IMR-90 (cell line): ENCODE measurements around the gene GGT5. TPM values are rescaled to one million over a fixed set of nuclear protein-coding genes. Genes with fewer than 3 reads are reported as not detected.
A peak's percentile ranks its signal among the peaks of the same experiment; 100 is the strongest.
"Not testable (repeated sequence)": the region's sequence is repeated elsewhere in the genome, so short reads cannot be mapped to it uniquely, and the experiment has no call there.

Source experiments
- ATAC-seq: fragments of 200-7000 bp; cut with Tn5 transposase; 2 replicates; pipeline ENCODE4 v1.9.1; 2020; ENCODE audit warnings: low read depth, mild to moderate bottlenecking, moderate library complexity
- BruUV-seq: library from RNA; stranded (reverse); fragments of 400-500 nt; replicated peaks from 2 replicates; lab custom pipeline; 2021; lab: Mats Ljungman, UMichigan
- CTCF ChIA-PET: fragments of 300-600 bp; formaldehyde crosslinking; extraction: SDS; loops from one replicate; lab custom pipeline; 2021; ENCODE audit warnings: antibody characterized with exemption; lab: Yijun Ruan, JAX
- POLR2A ChIA-PET: fragments of 300-600 bp; sonication (Branson Sonifier 250); formaldehyde crosslinking; loops from one replicate; lab custom pipeline; 2022; ENCODE audit warnings: antibody characterized with exemption; ENCODE audit not compliant: unreplicated experiment; lab: Charles Lee
- DNase-seq: peaks from one replicate; pipeline ENCODE4 v3.0.0; 2013
- H2AFZ ChIP-seq: replicated peaks from 2 replicates; pipeline ENCODE3; 2013; ENCODE audit warnings: low read length, mild to moderate bottlenecking; ENCODE audit not compliant: poor library complexity
- H2AK5ac ChIP-seq: 2 replicates; pipeline ENCODE4 v1.6.1; 2013; ENCODE audit warnings: low read depth, low read length, inconsistent platforms
- H2AK9ac ChIP-seq: replicated peaks from 2 replicates; pipeline ENCODE3; 2013; ENCODE audit warnings: mild to moderate bottlenecking, low read depth, low read length, moderate library complexity; ENCODE audit not compliant: poor library complexity
- H2BK120ac ChIP-seq: 2 replicates; pipeline ENCODE4 v1.6.1; 2013; ENCODE audit warnings: low read depth, low read length, inconsistent platforms
- H2BK15ac ChIP-seq: 3 replicates; pipeline ENCODE4 v1.6.1; 2013; ENCODE audit warnings: low read depth, low read length, inconsistent platforms
- H2BK20ac ChIP-seq: 2 replicates; pipeline ENCODE4 v1.6.1; 2013; ENCODE audit warnings: low read depth, mild to moderate bottlenecking, inconsistent platforms, low read length, moderate library complexity
- H2BK5ac ChIP-seq: 2 replicates; pipeline ENCODE4 v1.6.1; 2013; ENCODE audit warnings: mild to moderate bottlenecking, low read depth, low read length, inconsistent platforms; ENCODE audit not compliant: poor library complexity, severe bottlenecking
- H3K14ac ChIP-seq: replicated peaks from 2 replicates; pipeline ENCODE4 v1.6.1; 2013; ENCODE audit warnings: low read depth, low read length, inconsistent platforms
- H3K18ac ChIP-seq: 2 replicates; pipeline ENCODE4 v1.6.1; 2013; ENCODE audit warnings: low read depth, low read length, control low read depth
- H3K23ac ChIP-seq: 2 replicates; pipeline ENCODE4 v1.6.1; 2013; ENCODE audit warnings: low read depth, low read length, inconsistent platforms
- H3K27ac ChIP-seq: 2 replicates; pipeline ENCODE4 v1.5.1; 2013; ENCODE audit warnings: mild to moderate bottlenecking, control low read depth, low read length; ENCODE audit not compliant: insufficient read depth
- H3K27me3 ChIP-seq: 2 replicates; pipeline ENCODE4 v1.6.1; 2013; ENCODE audit warnings: low read length; ENCODE audit not compliant: control insufficient read depth, insufficient read depth
- H3K36me3 ChIP-seq: 2 replicates; pipeline ENCODE4 v1.6.1; 2013; ENCODE audit warnings: low read length, mixed read lengths; ENCODE audit not compliant: control insufficient read depth, insufficient read depth
- H3K4ac ChIP-seq: 2 replicates; pipeline ENCODE4 v1.6.1; 2013; ENCODE audit warnings: low read depth, low read length, inconsistent platforms
- H3K4me1 ChIP-seq: 2 replicates; pipeline ENCODE4 v1.6.1; 2013; ENCODE audit warnings: low read length, mixed read lengths; ENCODE audit not compliant: control insufficient read depth, insufficient read depth
- H3K4me2 ChIP-seq: 2 replicates; pipeline ENCODE4 v1.6.1; 2013; ENCODE audit warnings: low read depth, mild to moderate bottlenecking, control low read depth, low read length, moderate library complexity
- H3K4me3 ChIP-seq: 2 replicates; pipeline ENCODE4 v1.5.1; 2013; ENCODE audit warnings: low read depth, mild to moderate bottlenecking, control low read depth, low read length, moderate library complexity; ENCODE audit not compliant: insufficient read depth
- H3K56ac ChIP-seq: 2 replicates; pipeline ENCODE4 v1.6.1; 2013; ENCODE audit warnings: low read length, inconsistent platforms; ENCODE audit not compliant: insufficient read depth; ENCODE audit errors: extremely low read depth
- H3K79me1 ChIP-seq, 2 experiments: 2 replicates each; pipeline ENCODE4 v1.6.1; 2013; ENCODE audit warnings: low read length in 2 of 2, inconsistent platforms in 1 of 2, low read depth in 1 of 2
- H3K9ac ChIP-seq: 2 replicates; pipeline ENCODE4 v1.6.1; 2013; ENCODE audit warnings: low read depth, low read length, control low read depth
- H3K9me1 ChIP-seq: 2 replicates; pipeline ENCODE4 v1.6.1; 2013; ENCODE audit warnings: low read length, inconsistent platforms; ENCODE audit not compliant: insufficient read depth
- H3K9me3 ChIP-seq: 2 replicates; pipeline ENCODE4 v1.6.1; 2013; ENCODE audit warnings: low read length; ENCODE audit not compliant: control insufficient read depth, insufficient read depth
- H4K20me1 ChIP-seq: 2 replicates; pipeline ENCODE4 v1.6.1; 2013; ENCODE audit warnings: low read length, inconsistent platforms; ENCODE audit not compliant: insufficient read depth
- H4K5ac ChIP-seq: 2 replicates; pipeline ENCODE4 v1.6.1; 2013; ENCODE audit warnings: mild to moderate bottlenecking, low read depth, low read length, control low read depth
- H4K8ac ChIP-seq, 2 experiments: 2 replicates each; pipeline ENCODE4 v1.6.1; 2013; ENCODE audit warnings: low read depth in 2 of 2, low read length in 2 of 2, control low read depth in 1 of 2, inconsistent platforms in 1 of 2
- H4K91ac ChIP-seq: 2 replicates; pipeline ENCODE4 v1.6.1; 2013; ENCODE audit warnings: low read depth, low read length, inconsistent platforms; ENCODE audit not compliant: insufficient read depth
- MAFK ChIP-seq: IDR thresholded peaks from 2 replicates; pipeline ENCODE4 v1.6.1; 2012; ENCODE audit warnings: low read depth, low read length, improper control_type of control experiment
- RCOR1 ChIP-seq: IDR thresholded peaks from 2 replicates; pipeline ENCODE4 v1.6.1; 2012; ENCODE audit warnings: mild to moderate bottlenecking, low read length, improper control_type of control experiment; ENCODE audit not compliant: insufficient replicate concordance
- WGBS, 2 experiments: methylation state at CpG; one replicate each; pipeline versions ENCODE4 v1.1.5 to v1.1.7; 2013; ENCODE audit warnings: missing lambda C conversion rate in 2 of 2; ENCODE audit not compliant: insufficient read length in 1 of 2; ENCODE audit errors: extremely low coverage in 2 of 2; 5-methylcytosine and 5-hydroxymethylcytosine counted together
- dilution Hi-C: fragments of 300-500 bp; cut with HindIII; formaldehyde crosslinking; loops from one replicate; pipeline ENCODE4 v1.14.3; 2018; ENCODE audit warnings: low sequenced_read_pairs; ENCODE audit not compliant: unreplicated experiment
- in situ Hi-C: fragments of 300-500 bp; cut with MboI; formaldehyde crosslinking; loops from 3 replicates; pipeline ENCODE4 v1.14.3; 2019; ENCODE audit warnings: low sequenced_read_pairs, inconsistent platforms, mixed read lengths
- intact Hi-C: fragments of 100-400 bp; cut with micrococcal nuclease; formaldehyde crosslinking; loops from 2 replicates; pipeline ENCODE4 v1.10.0; 2022
- polyA plus RNA-seq, 3 experiments: library from polyadenylated mRNA; depleted of rRNA; stranded (reverse); fragments of >200 nt; gene quantifications; 2 replicates each; pipeline ENCODE4 v1.2.3, GENCODE V29; 2012; ENCODE audit warnings: low replicate concordance in 1 of 3
- total RNA-seq: library from RNA; depleted of rRNA; stranded (reverse); fragments of >200 nt; gene quantifications from 2 replicates; pipeline ENCODE4 v1.2.3, GENCODE V29; 2012

Gene GGT5
- total and polyA plus RNA-seq, 2 of the 4 experiments (the other 2 are of a cell fraction), result 0.18 to 5.8 TPM

GRCh38 chr22:24265734-24266133 lies 20.9 kb upstream of the GGT5 start:
- CTCF ChIA-PET, result no interaction called here
- H3K9me1 ChIP-seq, result peaks cover 10% of the 10 kb centered on the region
- H3K36me3 ChIP-seq, result no peaks in the 10 kb centered on the region
- H2BK15ac ChIP-seq, result no peak overlapping the region; the same call in 2 of the 3 replicates
- DNase-seq (peak; percentile 5), ATAC-seq (no peak)
- H3K4me2 ChIP-seq, result no peak overlapping the region
- POLR2A ChIA-PET, result no interaction called here
- H4K8ac ChIP-seq, result peak overlapping the region in 1 of 2 experiments; percentile 20; a peak in 1 of 4 replicates
- no TSS peak for BruUV-seq
- peak overlapping the region; percentile 77 for H3K14ac ChIP-seq
- dilution Hi-C loops, result no loop called here
- H3K23ac ChIP-seq, result no peak overlapping the region
- no peak overlapping the region for H3K27ac ChIP-seq
- no peak overlapping the region for H2AFZ ChIP-seq
- no peaks in the 10 kb centered on the region for H3K27me3 ChIP-seq
- TF ChIP-seq RCOR1 (no peak), MAFK (peak; percentile 51; the same call in 1 of the 2 replicates)
- H3K9ac ChIP-seq, result no peak overlapping the region
- no peak overlapping the region for H2AK9ac ChIP-seq
- peak overlapping the region; percentile 13; the same call in 1 of the 2 replicates for H2BK20ac ChIP-seq
- H3K4me3 ChIP-seq, result no peak overlapping the region
- H2BK5ac ChIP-seq, result no peak overlapping the region
- H4K91ac ChIP-seq, result peak overlapping the region; percentile 50; the same call in 1 of the 2 replicates
- H4K20me1 ChIP-seq, result no peaks in the 10 kb centered on the region; the same call in 1 of the 2 replicates
- intact Hi-C loops, result no loop called here
- H2AK5ac ChIP-seq, result peak overlapping the region; percentile 23; the same call in 1 of the 2 replicates
- in situ Hi-C loops, result no loop called here
- H3K9me3 ChIP-seq, result no peaks in the 10 kb centered on the region
- H3K18ac ChIP-seq, result no peak overlapping the region
- H4K5ac ChIP-seq, result no peak overlapping the region
- 0 out of 2 replicates have a peak overlapping the region, but pooled peaks have one; percentile 1 for H3K4ac ChIP-seq
- H3K4me1 ChIP-seq, result peaks cover 6% of the 10 kb centered on the region
- H2BK120ac ChIP-seq, result no peak overlapping the region; the same call in 1 of the 2 replicates
- H3K79me1 ChIP-seq, result 0 out of 4 replicates have a peak, but pooled peaks cover 0 to under 1% of the 10 kb centered on the region in 2 experiments
- H3K56ac ChIP-seq, result no peak overlapping the region

- H3K4me3 ChIP-seq, CTCF ChIA-PET, dilution Hi-C loops, H3K36me3 ChIP-seq, BruUV-seq, ATAC-seq, H2BK15ac ChIP-seq, H2AFZ ChIP-seq, H3K4me1 ChIP-seq, H2AK9ac ChIP-seq, H3K27me3 ChIP-seq, in situ Hi-C loops, H3K9me3 ChIP-seq, H4K20me1 ChIP-seq, H3K9me1 ChIP-seq, POLR2A ChIA-PET, H3K23ac ChIP-seq, intact Hi-C loops, H3K79me1 ChIP-seq: not testable (repeated sequence)
- peak overlapping the region; percentile 90 for H4K8ac ChIP-seq
- peak overlapping the region; percentile 67 for H3K56ac ChIP-seq
- DNase-seq, result peak; percentile 73
- H3K4ac ChIP-seq, result peak overlapping the region; percentile 81; the same call in 1 of the 2 replicates
- peak overlapping the region; percentile 89 for H2BK120ac ChIP-seq
- H4K5ac ChIP-seq, result peak overlapping the region; percentile 87
- H2BK20ac ChIP-seq, result peak overlapping the region; percentile 82
- peak overlapping the region; percentile 84 for H2BK5ac ChIP-seq
- peak overlapping the region; percentile 8; the same call in 1 of the 2 replicates for H3K4me2 ChIP-seq
- peak overlapping the region; percentile 79 for H3K14ac ChIP-seq
- peak overlapping the region; percentile 51 for H3K18ac ChIP-seq
- peak overlapping the region; percentile 84 for H4K91ac ChIP-seq
- no CpG with 5 or more reads among the region's 9 CpGs for WGBS, 2 experiments
- H3K9ac ChIP-seq, result 0 out of 2 replicates have a peak overlapping the region, but pooled peaks have one; percentile 24
- peak overlapping the region; percentile 43; the same call in 1 of the 2 replicates for H2AK5ac ChIP-seq
- peak overlapping the region; percentile 76 for H3K27ac ChIP-seq
Measured at GRCh38 chr22:24264329-24264896, 19.5 kb upstream of the GGT5 start.
